ENCODE measurements around the gene RNASE11. TPM values are rescaled to one million over a fixed set of nuclear protein-coding genes. Genes with fewer than 3 reads are reported as not detected.
"Not testable (repeated sequence)": the region's sequence is repeated elsewhere in the genome, so short reads cannot be mapped to it uniquely, and the experiment has no call there.

Gene RNASE11
- total RNA-seq, 1 donor from 2014 or later: not detected

GRCh38 chr14:20569066-20569465, 18.7 kb downstream of the RNASE11 start:
- no peaks in the 10 kb centered on the region for H3K36me3 Mint-ChIP-seq (ENCODE audit: low read depth)
- peaks cover 21% of the 10 kb centered on the region for H3K9me3 Mint-ChIP-seq (ENCODE audit: low read depth)
- TF ChIP-seq CTCF (IDR thresholded peaks at IDR 0.05): no peak
- H3K4me1 Mint-ChIP-seq (ENCODE audit: low read depth): no peaks in the 10 kb centered on the region
- no peak overlapping the region for H3K27ac Mint-ChIP-seq (ENCODE audit: unreplicated experiment)
- H3K4me3 Mint-ChIP-seq (ENCODE audit: unreplicated experiment): no peak overlapping the region
- H3K27me3 Mint-ChIP-seq (ENCODE audit: low read depth): peaks cover 4% of the 10 kb centered on the region
- DNase-seq (ENCODE audit: low spot score): no peak

- Mint-ChIP-seq H3K9me3 (ENCODE audit: low read depth) (peaks cover 21% of the 10 kb centered on the region), H3K4me3 (ENCODE audit: unreplicated experiment) (no peak overlapping the region), H3K27ac (ENCODE audit: unreplicated experiment) (no peak overlapping the region), H3K27me3 (ENCODE audit: low read depth) (peaks cover 7% of the 10 kb centered on the region), H3K4me1 (ENCODE audit: low read depth) (no peaks in the 10 kb centered on the region), H3K36me3 (ENCODE audit: low read depth) (no peaks in the 10 kb centered on the region)
- TF ChIP-seq CTCF (IDR thresholded peaks at IDR 0.05): no peak
- no peak for DNase-seq (ENCODE audit: low spot score)
Measured at GRCh38 chr14:20568393-20568792, 19.4 kb downstream of the RNASE11 start.

- H3K4me3 Mint-ChIP-seq (ENCODE audit: unreplicated experiment); H3K36me3 Mint-ChIP-seq (ENCODE audit: low read depth); DNase-seq (ENCODE audit: low spot score); H3K27ac Mint-ChIP-seq (ENCODE audit: unreplicated experiment); H3K4me1 Mint-ChIP-seq (ENCODE audit: low read depth): not testable (repeated sequence)
- Mint-ChIP-seq H3K9me3 (ENCODE audit: low read depth) (peaks cover 21% of the 10 kb centered on the region), H3K27me3 (ENCODE audit: low read depth) (peaks cover 14% of the 10 kb centered on the region)
Measured at GRCh38 chr14:20567199-20567598, 20.6 kb downstream of the RNASE11 start.

GRCh38 chr14:20564501-20564997, 23.3 kb downstream of the RNASE11 start:
- H3K36me3 Mint-ChIP-seq (ENCODE audit: low read depth): no peaks in the 10 kb centered on the region
- no peak overlapping the region for H3K27ac Mint-ChIP-seq (ENCODE audit: unreplicated experiment)
- no peak for TF ChIP-seq CTCF (IDR thresholded peaks at IDR 0.05)
- H3K4me3 Mint-ChIP-seq (ENCODE audit: unreplicated experiment): no peak overlapping the region
- DNase-seq (ENCODE audit: low spot score): no peak
- no peaks in the 10 kb centered on the region for H3K4me1 Mint-ChIP-seq (ENCODE audit: low read depth)
- peaks cover 14% of the 10 kb centered on the region for H3K27me3 Mint-ChIP-seq (ENCODE audit: low read depth)
- peaks cover 19% of the 10 kb centered on the region for H3K9me3 Mint-ChIP-seq (ENCODE audit: low read depth)

GRCh38 chr14:20563971-20564370, 23.8 kb downstream of the RNASE11 start:
- Mint-ChIP-seq H3K4me3 (ENCODE audit: unreplicated experiment) (no peak overlapping the region), H3K27me3 (ENCODE audit: low read depth) (peaks cover 14% of the 10 kb centered on the region), H3K9me3 (ENCODE audit: low read depth) (peaks cover 15% of the 10 kb centered on the region), H3K36me3 (ENCODE audit: low read depth) (no peaks in the 10 kb centered on the region), H3K4me1 (ENCODE audit: low read depth) (no peaks in the 10 kb centered on the region), H3K27ac (ENCODE audit: unreplicated experiment) (no peak overlapping the region)
- no peak for TF ChIP-seq CTCF (IDR thresholded peaks at IDR 0.05)
- no peak for DNase-seq (ENCODE audit: low spot score)

- Mint-ChIP-seq H3K4me1 (ENCODE audit: low read depth) (no peaks in the 10 kb centered on the region), H3K4me3 (ENCODE audit: unreplicated experiment) (no peak within 1 kb of the TSS)
Measured at GRCh38 chr14:20560961-20561360, 26.8 kb downstream of the RNASE11 start, which contains the start of gene RNASE9. Gene RNASE9 (minus strand): TSS chr14:20561047.

More at GRCh38 chr14:20560961-20561360, 26.8 kb downstream of the RNASE11 start, which contains the start of gene RNASE9:
- TF ChIP-seq CTCF (IDR thresholded peaks at IDR 0.05): no peak
- Mint-ChIP-seq H3K27me3 (ENCODE audit: low read depth) (peaks cover 19% of the 10 kb centered on the region), H3K36me3 (ENCODE audit: low read depth) (no peaks in the 10 kb centered on the region), H3K9me3 (ENCODE audit: low read depth) (no peaks in the 10 kb centered on the region), H3K27ac (ENCODE audit: unreplicated experiment) (no peak within 1 kb of the TSS)
- DNase-seq (ENCODE audit: low spot score): no peak
